Cardiac muscle cell (in vitro differentiated cells and primary cell): Measurements from ENCODE around the gene ZC2HC1C. TPM values are rescaled to one million over a fixed set of nuclear protein-coding genes. Genes with fewer than 3 reads are reported as not detected.

Experiments
- DNase-seq, 2 donors: peaks; one replicate each; pipeline versions ENCODE4 v3.0.0 to v3.0.0-alpha.2; 2010 to 2017; ENCODE audit warnings: low read depth in 1 of 2, low spot score in 1 of 2
- H3K27ac ChIP-seq: fragments of 200-600 bp; sonication (generic); 2 replicates; pipeline ENCODE4 v1.5.1; 2016
- H3K27me3 ChIP-seq: fragments of 200-600 bp; sonication (generic); 2 replicates; pipeline ENCODE4 v1.6.0; 2016; ENCODE audit warnings: control low read depth
- H3K36me3 ChIP-seq: fragments of 200-600 bp; sonication (generic); 2 replicates; pipeline ENCODE4 v1.5.1; 2016; ENCODE audit warnings: control low read depth
- H3K4me1 ChIP-seq: fragments of 200-600 bp; sonication (generic); 2 replicates; pipeline ENCODE4 v1.8.1; 2017; ENCODE audit warnings: low read depth, mild to moderate bottlenecking, mixed run types
- H3K4me3 ChIP-seq: fragments of 200-600 bp; sonication (generic); 2 replicates; pipeline ENCODE4 v1.5.1; 2016; ENCODE audit warnings: mild to moderate bottlenecking
- H3K9me3 ChIP-seq: fragments of 200-600 bp; sonication (generic); 2 replicates; pipeline ENCODE4 v1.5.1; 2017; ENCODE audit warnings: low read depth, mild to moderate bottlenecking, control low read depth
- CTCF ChIP-seq: IDR thresholded peaks from 2 replicates; pipeline ENCODE4 v1.5.1; 2012; ENCODE audit warnings: low read depth, mild to moderate bottlenecking, low read length
- polyA plus RNA-seq: library from polyadenylated mRNA; unstranded; fragments of >200 nt; fragmentation: Nextera tagmentation; extraction: Ambion mirVana; gene quantifications from 2 replicates; pipeline ENCODE4 v1.2.1, GENCODE V29; 2016
- total RNA-seq: library from RNA; depleted of rRNA; stranded (reverse); fragments of >200 nt; gene quantifications from 2 replicates; pipeline ENCODE4 v1.2.3, GENCODE V29; 2016

The ZC2HC1C gene
- total and polyA plus RNA-seq, 2 experiments from 2014 or later, result 7.7 to 8.2 TPM

- Histone ChIP-seq H3K27ac (no peak overlapping the region), H3K4me3 (no peak overlapping the region), H3K27me3 (no peaks in the 10 kb centered on the region), H3K9me3 (no peaks in the 10 kb centered on the region), H3K36me3 (peaks cover 33% of the 10 kb centered on the region), H3K4me1 (peaks cover 6% of the 10 kb centered on the region)
- DNase-seq, result no peak
- no peak for TF ChIP-seq CTCF
These were observed 32.0 kb downstream of the ZC2HC1C start for GRCh38 chr14:75101491-75101890.

- no peak overlapping the region for H3K27ac ChIP-seq
- no peak overlapping the region for H3K4me3 ChIP-seq
- H3K9me3 ChIP-seq, result no peaks in the 10 kb centered on the region
- no peaks in the 10 kb centered on the region for H3K4me1 ChIP-seq
- no peak for DNase-seq
- no peaks in the 10 kb centered on the region for H3K27me3 ChIP-seq
- peaks cover 51% of the 10 kb centered on the region for H3K36me3 ChIP-seq
- no peak for TF ChIP-seq CTCF
These were observed 37.7 kb downstream of the ZC2HC1C start for GRCh38 chr14:75107186-75107585.

DNA sequence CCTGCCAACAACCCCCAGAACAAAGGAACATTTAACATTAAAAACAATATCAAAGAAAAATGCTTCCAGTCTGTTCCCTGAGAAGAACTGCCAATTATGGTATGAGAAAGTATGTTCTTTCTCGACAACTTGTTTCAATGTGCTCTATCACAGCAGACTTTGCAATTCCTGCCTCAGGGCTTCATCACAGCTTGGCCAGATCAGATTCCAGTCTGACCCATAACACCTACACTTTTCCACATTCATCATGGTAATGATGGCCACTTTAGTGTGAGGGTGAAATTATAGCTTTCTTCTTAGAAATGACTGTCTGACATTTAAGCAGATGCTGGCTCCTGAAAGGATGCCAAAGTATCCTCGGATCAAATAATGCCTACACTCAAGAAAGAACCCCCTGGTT, 40.4 kb downstream of the ZC2HC1C start:
- no peak for TF ChIP-seq CTCF
- Histone ChIP-seq H3K4me1 (no peaks in the 10 kb centered on the region), H3K4me3 (no peak overlapping the region), H3K27me3 (no peaks in the 10 kb centered on the region), H3K27ac (no peak overlapping the region), H3K9me3 (no peaks in the 10 kb centered on the region), H3K36me3 (peaks cover 72% of the 10 kb centered on the region)
- DNase-seq, result no peak

GRCh38 chr14:75113932-75114539, 44.6 kb downstream of the ZC2HC1C start:
- TF ChIP-seq CTCF, result no peak
- DNase-seq, result no peak
- no peaks in the 10 kb centered on the region for H3K9me3 ChIP-seq
- no peaks in the 10 kb centered on the region for H3K27me3 ChIP-seq
- H3K36me3 ChIP-seq, result peaks cover 84% of the 10 kb centered on the region
- no peak overlapping the region for H3K4me3 ChIP-seq
- H3K4me1 ChIP-seq, result no peaks in the 10 kb centered on the region
- no peak overlapping the region for H3K27ac ChIP-seq

DNA sequence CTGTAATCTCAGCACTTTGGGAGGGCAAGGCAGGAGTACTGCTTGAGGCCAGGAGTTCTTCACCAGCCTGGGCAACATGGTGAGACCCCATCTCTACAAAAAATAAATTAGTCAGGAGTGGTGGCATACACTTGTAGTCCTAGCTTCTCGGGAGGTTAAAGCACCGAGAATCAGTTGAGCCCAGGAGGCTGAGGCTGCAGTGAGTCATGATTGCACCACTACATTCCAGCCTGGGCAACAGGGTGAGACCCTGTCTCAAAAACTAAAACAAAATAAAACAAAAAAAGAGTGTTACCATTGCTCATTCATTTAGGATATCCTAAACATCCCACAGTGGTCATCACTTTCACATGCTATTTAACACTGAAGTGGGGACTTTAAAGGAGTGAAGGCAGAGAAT, 49.6 kb downstream of the ZC2HC1C start:
- Histone ChIP-seq H3K27ac (no peak overlapping the region), H3K36me3 (peaks cover 51% of the 10 kb centered on the region), H3K4me1 (no peaks in the 10 kb centered on the region), H3K9me3 (no peaks in the 10 kb centered on the region), H3K4me3 (no peak overlapping the region), H3K27me3 (no peaks in the 10 kb centered on the region)
- DNase-seq, result peak in 1 of 2 donors; percentile 41
- TF ChIP-seq CTCF, result no peak
